Measurements from ENCODE around the gene BMP15.

BMP15 gene

DNA sequence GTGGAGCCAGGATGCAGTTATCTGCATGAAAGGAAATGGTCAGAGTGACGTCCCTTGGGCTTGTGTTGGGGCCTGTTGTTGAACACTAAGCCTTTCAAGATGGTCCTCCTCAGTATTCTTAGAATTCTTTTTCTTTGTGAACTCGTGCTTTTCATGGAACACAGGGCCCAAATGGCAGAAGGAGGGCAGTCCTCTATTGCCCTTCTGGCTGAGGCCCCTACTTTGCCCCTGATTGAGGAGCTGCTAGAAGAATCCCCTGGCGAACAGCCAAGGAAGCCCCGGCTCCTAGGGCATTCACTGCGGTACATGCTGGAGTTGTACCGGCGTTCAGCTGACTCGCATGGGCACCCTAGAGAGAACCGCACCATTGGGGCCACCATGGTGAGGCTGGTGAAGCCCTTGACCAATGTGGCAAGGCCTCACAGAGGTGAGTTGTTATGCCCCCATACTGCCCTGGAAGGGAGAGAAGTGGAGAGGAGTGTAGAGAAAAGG lies at the start of gene BMP15:
BMP15 (plus strand) TSS at position 51 of the 492 bp plus-strand sequence; CDS start at position 100, 49 bp downstream.
- H3K27ac ChIP-seq = no peak within 1 kb of the TSS
- TF ChIP-seq, protein P1, sequence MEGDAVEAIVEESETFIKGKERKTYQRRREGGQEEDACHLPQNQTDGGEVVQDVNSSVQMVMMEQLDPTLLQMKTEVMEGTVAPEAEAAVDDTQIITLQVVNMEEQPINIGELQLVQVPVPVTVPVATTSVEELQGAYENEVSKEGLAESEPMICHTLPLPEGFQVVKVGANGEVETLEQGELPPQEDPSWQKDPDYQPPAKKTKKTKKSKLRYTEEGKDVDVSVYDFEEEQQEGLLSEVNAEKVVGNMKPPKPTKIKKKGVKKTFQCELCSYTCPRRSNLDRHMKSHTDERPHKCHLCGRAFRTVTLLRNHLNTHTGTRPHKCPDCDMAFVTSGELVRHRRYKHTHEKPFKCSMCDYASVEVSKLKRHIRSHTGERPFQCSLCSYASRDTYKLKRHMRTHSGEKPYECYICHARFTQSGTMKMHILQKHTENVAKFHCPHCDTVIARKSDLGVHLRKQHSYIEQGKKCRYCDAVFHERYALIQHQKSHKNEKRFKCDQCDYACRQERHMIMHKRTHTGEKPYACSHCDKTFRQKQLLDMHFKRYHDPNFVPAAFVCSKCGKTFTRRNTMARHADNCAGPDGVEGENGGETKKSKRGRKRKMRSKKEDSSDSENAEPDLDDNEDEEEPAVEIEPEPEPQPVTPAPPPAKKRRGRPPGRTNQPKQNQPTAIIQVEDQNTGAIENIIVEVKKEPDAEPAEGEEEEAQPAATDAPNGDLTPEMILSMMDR (conservative IDR thresholded peaks at IDR 0.05) = no peak
- no peak for TF ChIP-seq ZFX (IDR thresholded peaks at IDR 0.05)

DNA sequence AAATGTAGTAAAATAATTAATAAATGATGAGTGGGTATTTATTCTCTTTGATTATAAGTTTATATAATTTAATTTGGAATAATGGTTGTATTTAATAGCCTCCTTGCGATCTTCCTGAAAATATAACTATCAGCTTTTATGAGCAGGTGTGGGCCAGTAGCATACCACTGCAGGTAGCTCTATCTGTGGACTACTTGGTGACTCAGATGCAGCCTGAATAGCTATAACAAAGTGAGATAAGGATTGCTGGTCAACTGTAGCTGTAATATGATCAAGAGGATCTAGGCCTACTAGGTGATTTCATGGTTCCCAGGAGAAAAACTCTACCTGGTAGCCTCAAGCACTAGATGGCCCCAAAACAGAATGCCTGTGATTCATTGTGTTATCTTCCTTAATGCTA lies 47.1 kb upstream of the BMP15 start:
- no peak overlapping the region for H3K27ac ChIP-seq
- TF ChIP-seq, protein P1 (conservative IDR thresholded peaks at IDR 0.05) = no peak
- TF ChIP-seq ZFX (IDR thresholded peaks at IDR 0.05) = no peak

DNA sequence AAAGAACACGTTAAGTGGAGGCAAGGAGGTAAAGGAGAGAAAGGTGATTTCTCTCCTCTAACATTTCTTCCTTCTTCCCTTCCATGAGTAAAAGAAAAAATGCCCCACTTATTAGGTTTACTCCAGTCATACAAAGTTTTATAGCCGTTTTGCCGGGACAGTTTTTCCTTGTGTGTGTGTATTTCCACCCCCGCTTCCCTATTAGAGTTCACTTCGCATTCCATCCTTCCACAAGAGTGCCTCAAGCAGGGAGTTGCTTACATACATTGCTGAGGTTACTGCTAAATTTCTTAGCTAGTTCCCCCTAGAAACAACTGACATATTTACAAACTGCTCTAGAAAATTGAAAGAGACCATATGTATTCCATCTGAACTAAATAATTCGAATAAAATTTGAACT lies 45.2 kb upstream of the BMP15 start:
- TF ChIP-seq ZFX (IDR thresholded peaks at IDR 0.05) = no peak
- TF ChIP-seq, protein P1 (conservative IDR thresholded peaks at IDR 0.05) = no peak
- no peak overlapping the region for H3K27ac ChIP-seq

DNA sequence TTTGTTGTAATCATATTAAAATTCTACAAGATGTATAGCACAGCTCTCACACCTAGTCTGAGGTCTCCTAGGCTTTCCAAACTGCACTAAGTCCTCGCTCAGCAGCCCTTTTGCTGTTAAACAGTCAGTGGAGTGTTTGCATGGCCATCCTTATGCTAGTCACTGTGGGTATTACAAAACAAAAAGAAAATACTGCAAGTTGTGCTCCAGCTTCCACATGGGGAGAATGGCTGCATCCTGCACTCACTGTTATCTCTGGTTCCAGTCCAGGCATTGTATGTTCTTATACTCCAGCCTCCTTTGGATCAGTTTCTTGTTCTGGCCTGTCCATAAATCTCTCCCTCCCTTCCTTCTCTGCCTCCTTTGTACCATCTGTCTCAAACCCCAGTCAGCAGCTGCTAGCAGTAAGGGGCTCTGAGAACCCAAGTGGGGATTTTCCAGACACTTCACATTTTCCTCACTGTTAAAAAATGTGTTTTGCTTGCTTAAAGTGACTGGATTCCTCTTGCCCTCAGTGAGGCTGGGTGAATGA lies 38.5 kb upstream of the BMP15 start:
- TF ChIP-seq, protein P1 (conservative IDR thresholded peaks at IDR 0.05) = no peak
- TF ChIP-seq ZFX (IDR thresholded peaks at IDR 0.05) = no peak
- H3K27ac ChIP-seq = no peak overlapping the region

DNA sequence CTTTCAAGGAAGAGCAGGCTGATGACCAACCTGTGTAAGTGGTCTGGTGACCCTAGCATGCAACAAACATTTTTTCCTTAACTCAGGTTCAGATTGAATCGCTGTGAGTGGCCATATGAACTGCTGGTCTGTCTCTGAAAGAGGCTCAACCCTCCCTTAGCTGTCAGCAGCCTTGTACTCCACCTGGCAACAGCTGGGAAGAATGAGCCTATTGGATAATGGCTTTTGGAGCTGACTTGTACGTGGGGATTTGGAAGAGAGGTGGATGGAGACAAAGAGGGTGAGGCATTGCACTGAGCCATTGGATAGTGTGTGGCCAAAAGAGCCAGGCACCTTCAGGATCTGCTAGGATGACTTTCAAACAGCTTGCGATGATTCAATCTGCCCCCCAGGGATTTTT lies 35.7 kb upstream of the BMP15 start:
- H3K27ac ChIP-seq = no peak overlapping the region
- TF ChIP-seq, protein P1 (conservative IDR thresholded peaks at IDR 0.05) = no peak
- TF ChIP-seq ZFX (IDR thresholded peaks at IDR 0.05) = no peak

DNA sequence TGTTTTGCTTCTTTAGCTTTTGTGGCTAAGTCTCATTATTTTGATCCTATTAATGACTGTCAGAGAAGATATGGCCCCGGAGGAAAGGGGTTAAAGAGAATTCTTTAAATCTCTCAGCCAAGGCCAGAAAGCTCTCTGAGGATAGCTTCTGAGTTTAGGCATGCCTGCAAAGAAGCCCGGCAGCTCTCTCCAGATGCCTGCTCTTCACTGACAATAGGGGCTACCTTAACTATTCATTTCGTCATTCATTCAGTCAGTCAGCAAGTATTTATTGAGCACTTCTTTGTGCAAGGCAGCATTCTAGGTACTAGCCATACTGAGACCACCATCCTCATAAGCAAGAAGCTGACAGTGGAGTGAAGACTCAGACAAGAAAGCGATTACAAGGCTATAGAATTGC lies 34.0 kb upstream of the BMP15 start:
- TF ChIP-seq ZFX (IDR thresholded peaks at IDR 0.05) = no peak
- TF ChIP-seq, protein P1 (conservative IDR thresholded peaks at IDR 0.05) = no peak

DNA sequence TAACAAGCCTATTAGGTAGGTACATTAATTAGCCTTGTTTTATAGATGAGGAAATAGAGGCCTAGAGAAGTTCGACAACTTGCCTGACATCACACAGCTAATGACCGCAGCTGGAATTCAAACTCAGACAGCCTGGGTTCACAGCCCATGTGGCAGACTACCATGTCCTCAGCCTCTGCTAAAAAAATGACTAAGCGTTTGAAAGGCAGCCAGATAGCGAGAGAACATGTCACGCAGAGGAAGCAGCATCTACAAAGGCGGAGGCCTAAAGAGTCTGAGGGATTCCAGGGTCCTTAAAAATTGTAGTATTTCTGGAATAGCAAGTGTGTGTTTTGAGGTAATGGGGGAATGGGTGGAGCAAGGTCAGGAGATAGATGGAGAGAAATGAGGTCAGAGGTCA lies 33.2 kb upstream of the BMP15 start:
- H3K27ac ChIP-seq = no peak overlapping the region
- TF ChIP-seq, protein P1 (conservative IDR thresholded peaks at IDR 0.05) = no peak
- no peak for TF ChIP-seq ZFX (IDR thresholded peaks at IDR 0.05)

More for the DNA sequence above, 34.0 kb upstream of the BMP15 start:
- no peak overlapping the region for H3K27ac ChIP-seq

Measured in C4-2B (cell line).